ENCODE data around the gene GFOD1. TPM values are rescaled to one million over a fixed set of nuclear protein-coding genes. Genes with fewer than 3 reads are reported as not detected.

The GFOD1 gene
- total and polyA plus RNA-seq, 2 of the 4 experiments (the other 2 are of a cell fraction), result 1.8 to 3.4 TPM

DNA sequence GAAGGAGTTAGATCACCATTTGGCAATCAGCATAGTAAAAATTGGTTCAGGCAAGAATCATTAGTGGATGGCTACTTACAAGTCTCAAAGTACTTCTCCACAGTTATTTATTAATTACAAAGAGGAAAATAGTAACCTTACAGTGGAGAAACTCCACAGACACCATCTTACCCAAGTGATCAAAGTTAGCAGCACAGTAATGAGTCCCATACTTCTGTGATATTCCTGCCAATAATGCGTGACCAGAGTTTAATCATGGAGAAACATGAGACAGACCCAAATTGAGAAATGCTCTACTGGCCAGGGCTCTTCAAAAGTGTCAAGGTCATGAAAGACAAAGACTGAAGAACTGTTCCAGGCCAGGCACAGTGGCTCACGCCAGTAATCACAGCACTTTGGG lies 168.6 kb downstream of the GFOD1 start:
- no peak overlapping the region for H2AFZ ChIP-seq (replicated peaks; ENCODE audit: low read length, poor library complexity)
- no peak overlapping the region for H3K9ac ChIP-seq (ENCODE audit: low read depth, low read length)
- no peak overlapping the region for H3K18ac ChIP-seq (ENCODE audit: low read depth, low read length)
- no peak overlapping the region for H4K91ac ChIP-seq (ENCODE audit: insufficient read depth, low read depth, low read length)
- in situ Hi-C loops (cut with MboI; ENCODE audit: low sequenced_read_pairs), result no loop called here
- no peaks in the 10 kb centered on the region for H3K9me3 ChIP-seq (ENCODE audit: control insufficient read depth, insufficient read depth, low read length)
- H3K9me1 ChIP-seq (ENCODE audit: insufficient read depth, low read length), result peaks cover 4% of the 10 kb centered on the region
- no peak for TF ChIP-seq POLR2A (IDR thresholded peaks at IDR 0.05; ENCODE audit: low read depth, low read length)
- TF ChIP-seq MXI1 (IDR thresholded peaks at IDR 0.05; ENCODE audit: borderline replicate concordance, low read depth, low read length), result no peak
- TF ChIP-seq MAFK (IDR thresholded peaks at IDR 0.05; ENCODE audit: low read depth, low read length), result no peak
- H3K27ac ChIP-seq (ENCODE audit: insufficient read depth, low read length), result no peak overlapping the region
- WGBS, 2 experiments (ENCODE audit: extremely low coverage in 2 of 2, insufficient read length in 1 of 2), result no CpG with 5 or more reads among the region's 2 CpGs
- H2AK9ac ChIP-seq (replicated peaks; ENCODE audit: low read depth, low read length, poor library complexity), result no peak overlapping the region
- no peak overlapping the region for H3K14ac ChIP-seq (replicated peaks; ENCODE audit: low read depth, low read length)
- intact Hi-C loops (cut with micrococcal nuclease), result no loop called here
- no peak overlapping the region for H3K23ac ChIP-seq (ENCODE audit: low read depth, low read length)
- H2BK20ac ChIP-seq (ENCODE audit: low read depth, low read length), result no peak overlapping the region
- no peak overlapping the region for H3K4ac ChIP-seq (ENCODE audit: low read depth, low read length)
- no peak overlapping the region for H4K8ac ChIP-seq (ENCODE audit: low read depth in 2 of 2, low read length in 2 of 2)
- no peak overlapping the region for H4K5ac ChIP-seq (ENCODE audit: low read depth, low read length)
- H4K20me1 ChIP-seq (ENCODE audit: insufficient read depth, low read length), result no peaks in the 10 kb centered on the region
- H2AK5ac ChIP-seq (ENCODE audit: low read depth, low read length), result no peak overlapping the region
- no peaks in the 10 kb centered on the region; a peak in 1 of 4 replicates for H3K79me1 ChIP-seq (ENCODE audit: low read depth in 1 of 2, low read length in 2 of 2)
- H3K4me1 ChIP-seq (ENCODE audit: control insufficient read depth, insufficient read depth, low read length), result no peaks in the 10 kb centered on the region
- dilution Hi-C loops (cut with HindIII; ENCODE audit: low sequenced_read_pairs, unreplicated experiment), result no loop called here
- peaks cover 45% of the 10 kb centered on the region for H3K36me3 ChIP-seq (ENCODE audit: control insufficient read depth, insufficient read depth, low read length)
- H2BK5ac ChIP-seq (ENCODE audit: low read depth, low read length, poor library complexity, severe bottlenecking), result no peak overlapping the region
- no peak overlapping the region for H3K56ac ChIP-seq (ENCODE audit: extremely low read depth, insufficient read depth, low read length)
- no peak overlapping the region for H3K4me3 ChIP-seq (ENCODE audit: insufficient read depth, low read depth, low read length)
- no peak overlapping the region for H2BK120ac ChIP-seq (ENCODE audit: low read depth, low read length)
- DNase-seq (no peak), ATAC-seq (ENCODE audit: low read depth) (no peak)
- H3K4me2 ChIP-seq (ENCODE audit: low read depth, low read length), result no peak overlapping the region
- ChIA-PET CTCF (no interaction called here), POLR2A (ENCODE audit: unreplicated experiment) (no interaction called here)
- no peak overlapping the region for H2BK15ac ChIP-seq (ENCODE audit: low read depth, low read length)
- no TSS peak for BruUV-seq (replicated peaks)
- H3K27me3 ChIP-seq (ENCODE audit: control insufficient read depth, insufficient read depth, low read length), result no peaks in the 10 kb centered on the region
